BJ (cell line): ENCODE measurements around the gene TMEM201. TPM values are rescaled to one million over a fixed set of nuclear protein-coding genes. Genes with fewer than 3 reads are reported as not detected.

Source experiments
- CTCF ChIA-PET: fragments of 350-600 bp; formaldehyde crosslinking; extraction: SDS; loops from one replicate; lab custom pipeline; 2021; ENCODE audit warnings: antibody characterized with exemption, inconsistent platforms; lab: Yijun Ruan, JAX
- POLR2A ChIA-PET: fragments of 300-600 bp; sonication (Branson Sonifier 250); formaldehyde crosslinking; extraction: SDS; loops from one replicate; lab custom pipeline; 2021; ENCODE audit warnings: antibody characterized with exemption; lab: Charles Lee
- DNase-seq: peaks from one replicate; pipeline ENCODE4 v3.0.0-alpha.2; 2011; ENCODE audit warnings: low read depth
- H3K27me3 ChIP-seq: 2 replicates; pipeline ENCODE4 v1.6.0; 2011; ENCODE audit warnings: low read length; ENCODE audit not compliant: control insufficient read depth, insufficient read depth
- H3K36me3 ChIP-seq: 2 replicates; pipeline ENCODE4 v1.5.1; 2011; ENCODE audit warnings: low read length; ENCODE audit not compliant: control insufficient read depth, insufficient read depth
- H3K4me3 ChIP-seq: 2 replicates; pipeline ENCODE4 v1.5.1; 2011; ENCODE audit warnings: low read depth, mild to moderate bottlenecking, control low read depth, low read length
- polyA plus RNA-seq: library from polyadenylated mRNA; depleted of rRNA; stranded (reverse); fragments of >200 nt; gene quantifications from 2 replicates; pipeline ENCODE4 v1.2.3, GENCODE V29; 2011
- TF ChIP-seq, protein P1 (sequence below): IDR thresholded peaks from 2 replicates; pipeline ENCODE4 v1.5.1; 2011; ENCODE audit warnings: low read depth, mild to moderate bottlenecking, control low read depth, inconsistent platforms, low read length, moderate library complexity; ENCODE audit not compliant: insufficient read depth

TMEM201 gene
- polyA plus RNA-seq, 1 experiment, result 2.9 TPM

DNA sequence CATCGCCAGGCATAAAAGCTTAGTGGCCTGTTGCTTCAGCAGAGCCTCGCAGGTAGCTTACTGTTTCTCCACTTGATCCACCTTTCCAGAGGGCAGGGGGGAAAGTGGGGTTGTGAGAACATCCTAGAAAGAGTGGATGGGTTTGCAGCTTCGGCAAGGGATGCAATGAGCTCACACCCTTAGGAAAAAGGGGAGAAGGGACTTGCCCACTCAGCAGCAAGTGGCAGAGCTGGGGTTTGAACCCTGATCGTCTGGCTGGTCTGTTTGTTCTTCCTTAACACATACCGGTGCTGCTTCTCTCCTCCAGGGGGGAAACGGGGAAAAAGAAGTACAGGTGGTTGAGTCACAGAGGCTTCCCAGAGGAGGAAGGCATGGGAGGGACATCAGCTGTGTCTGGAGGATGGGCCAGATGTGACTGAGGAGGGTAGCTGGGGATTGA lies 1.0 kb downstream of the TMEM201 start:
- TF ChIP-seq, protein P1, sequence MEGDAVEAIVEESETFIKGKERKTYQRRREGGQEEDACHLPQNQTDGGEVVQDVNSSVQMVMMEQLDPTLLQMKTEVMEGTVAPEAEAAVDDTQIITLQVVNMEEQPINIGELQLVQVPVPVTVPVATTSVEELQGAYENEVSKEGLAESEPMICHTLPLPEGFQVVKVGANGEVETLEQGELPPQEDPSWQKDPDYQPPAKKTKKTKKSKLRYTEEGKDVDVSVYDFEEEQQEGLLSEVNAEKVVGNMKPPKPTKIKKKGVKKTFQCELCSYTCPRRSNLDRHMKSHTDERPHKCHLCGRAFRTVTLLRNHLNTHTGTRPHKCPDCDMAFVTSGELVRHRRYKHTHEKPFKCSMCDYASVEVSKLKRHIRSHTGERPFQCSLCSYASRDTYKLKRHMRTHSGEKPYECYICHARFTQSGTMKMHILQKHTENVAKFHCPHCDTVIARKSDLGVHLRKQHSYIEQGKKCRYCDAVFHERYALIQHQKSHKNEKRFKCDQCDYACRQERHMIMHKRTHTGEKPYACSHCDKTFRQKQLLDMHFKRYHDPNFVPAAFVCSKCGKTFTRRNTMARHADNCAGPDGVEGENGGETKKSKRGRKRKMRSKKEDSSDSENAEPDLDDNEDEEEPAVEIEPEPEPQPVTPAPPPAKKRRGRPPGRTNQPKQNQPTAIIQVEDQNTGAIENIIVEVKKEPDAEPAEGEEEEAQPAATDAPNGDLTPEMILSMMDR, result no peak

GRCh38 chr1:9590201-9590600 lies 1.5 kb downstream of the TMEM201 start:
- ChIA-PET POLR2A (no interaction called here), CTCF (interaction anchor here (1.0 to 2.3 kb wide), 5 partner anchors 8 to 284 kb away, joined by 3 to 7 read pairs (median 3); no protein-coding TSS in a partner anchor)

More for the DNA sequence above, 1.0 kb downstream of the TMEM201 start:
- POLR2A ChIA-PET, result no interaction called here
- Histone ChIP-seq H3K27me3 (no peaks in the 10 kb centered on the region), H3K4me3 (peak overlapping the region; percentile 50), H3K36me3 (no peaks in the 10 kb centered on the region)
- CTCF ChIA-PET, result interaction anchor here (0.8 to 2.3 kb wide), 6 partner anchors 8 to 301 kb away, joined by 3 to 7 read pairs (median 3); no protein-coding TSS in a partner anchor
- no peak for DNase-seq

DNA sequence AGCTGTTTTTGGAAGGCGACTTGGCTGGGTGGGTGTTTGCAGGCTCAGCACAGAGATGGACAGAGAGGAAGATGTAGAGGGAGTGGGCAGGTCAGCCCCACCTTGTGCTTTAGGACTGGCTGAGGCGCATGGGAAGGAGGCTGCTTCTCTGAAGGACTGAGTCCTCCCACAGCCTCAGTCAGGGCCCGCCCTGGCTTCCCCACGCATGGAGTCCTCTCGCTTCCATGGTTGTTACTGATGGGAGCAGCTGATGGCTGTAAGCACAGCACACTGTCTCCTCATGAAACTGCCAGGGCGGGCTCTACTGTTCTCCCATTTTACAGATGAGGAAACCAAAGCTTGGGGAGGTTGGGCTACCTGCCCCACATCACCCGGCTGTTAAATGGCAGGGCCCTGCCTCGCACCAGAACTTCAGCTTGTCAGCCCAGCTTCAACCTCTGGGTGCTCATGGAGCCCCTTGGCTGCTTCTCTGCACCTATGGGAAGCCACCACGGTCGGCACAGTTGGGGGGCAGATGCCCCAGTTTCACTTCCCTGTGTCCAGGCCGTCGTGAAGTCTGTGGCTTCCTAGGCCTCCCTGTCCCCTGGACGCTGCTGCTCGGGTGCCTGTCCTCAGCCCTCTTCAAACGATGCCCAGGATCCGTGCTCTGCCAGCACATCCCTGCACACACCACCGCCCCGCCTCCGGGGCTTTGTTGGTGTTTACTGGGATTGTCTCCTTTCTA lies 2.4 kb downstream of the TMEM201 start:
- no peaks in the 10 kb centered on the region for H3K36me3 ChIP-seq
- TF ChIP-seq, protein P1, result no peak
- no peak for DNase-seq
- ChIA-PET CTCF (interaction anchor here (0.8 kb wide), 1 partner anchor 36 kb away, joined by 3 read pairs; no protein-coding TSS in a partner anchor), POLR2A (no interaction called here)
- H3K4me3 ChIP-seq, result no peak overlapping the region
- H3K27me3 ChIP-seq, result no peaks in the 10 kb centered on the region

More at GRCh38 chr1:9590201-9590600, 1.5 kb downstream of the TMEM201 start:
- H3K27me3 ChIP-seq, result no peaks in the 10 kb centered on the region
- DNase-seq, result no peak
- TF ChIP-seq, protein P1, result no peak
- H3K4me3 ChIP-seq, result no peak overlapping the region
- H3K36me3 ChIP-seq, result no peaks in the 10 kb centered on the region

DNA sequence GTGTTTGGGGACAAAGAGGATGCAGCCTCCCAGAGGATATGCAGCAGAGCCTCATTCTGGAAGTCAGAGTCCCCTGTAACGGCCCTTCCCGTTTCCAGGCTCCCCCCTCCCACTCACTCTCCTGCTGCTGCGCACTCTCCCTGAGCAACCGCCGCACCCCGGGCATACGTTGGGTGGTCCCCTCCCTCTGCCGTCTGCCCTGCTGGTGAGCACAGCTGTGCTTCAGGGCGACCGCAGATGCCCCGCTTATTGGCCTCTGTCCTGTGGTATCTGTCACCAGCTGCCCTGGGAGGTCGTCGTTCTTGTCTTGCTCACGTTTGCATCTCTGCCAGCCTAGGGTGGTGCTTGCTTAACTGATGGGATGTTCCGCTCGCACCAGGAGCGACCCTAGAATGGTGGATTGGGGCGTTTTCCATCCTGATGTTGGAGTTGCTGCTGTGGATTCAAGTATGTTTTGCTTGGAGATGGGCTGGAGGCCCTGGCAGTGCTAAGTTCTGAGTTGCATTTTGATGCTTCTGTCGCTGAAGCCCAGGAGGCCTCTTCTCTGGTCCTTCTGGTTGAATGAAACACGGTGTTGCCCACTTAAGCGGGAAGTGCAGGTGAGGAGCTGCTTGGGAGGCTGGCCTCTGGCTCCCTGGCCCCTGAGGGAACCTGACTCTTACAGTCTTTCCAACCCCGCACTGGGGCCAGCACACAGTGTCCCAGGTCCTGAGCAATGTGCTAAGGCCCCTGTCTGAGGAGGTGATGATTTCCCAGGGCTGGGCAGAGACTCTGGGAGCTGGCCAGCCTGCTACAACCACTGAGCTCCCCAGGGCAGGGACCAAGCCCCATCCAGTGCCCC lies 3.2 kb downstream of the TMEM201 start:
- Histone ChIP-seq H3K36me3 (peaks cover under 1% of the 10 kb centered on the region; the same call in 1 of the 2 replicates), H3K4me3 (no peak overlapping the region), H3K27me3 (no peaks in the 10 kb centered on the region)
- ChIA-PET CTCF (interaction anchor here (0.8 to 1.6 kb wide), 5 partner anchors 9 to 303 kb away, joined by 3 to 7 read pairs (median 4); no protein-coding TSS in a partner anchor), POLR2A (interaction anchor here (0.5 kb wide), 1 partner anchor 1296 kb away, joined by 5 read pairs; no protein-coding TSS in a partner anchor)
- TF ChIP-seq, protein P1, result no peak
- no peak for DNase-seq
